GM12878 (cell line): ENCODE data around the gene TRMT44. TPM values are rescaled to one million over a fixed set of nuclear protein-coding genes. Genes with fewer than 3 reads are reported as not detected.

Source experiments
- ATAC-seq: fragments of 200-7000 bp; cut with Tn5 transposase; 3 replicates; pipeline ENCODE4 v1.9.1; 2020; ENCODE audit warnings: mild to moderate bottlenecking, moderate library complexity
- BruUV-seq: library from RNA; stranded (reverse); fragments of 400-500 nt; replicated peaks from 2 replicates; lab custom pipeline; 2021; lab: Mats Ljungman, UMichigan
- CTCF ChIA-PET: fragments of 300-600 bp; sonication (Branson Sonifier 250); formaldehyde crosslinking; extraction: SDS; loops from one replicate; lab custom pipeline; 2021; ENCODE audit warnings: inconsistent platforms; lab: Yijun Ruan, JAX
- POLR2A ChIA-PET: fragments of 350-600 bp; formaldehyde crosslinking; extraction: SDS; loops from one replicate; lab custom pipeline; 2021; ENCODE audit warnings: inconsistent platforms; lab: Charles Lee
- RAD21 ChIA-PET: fragments of 300-600 bp; sonication (Branson Sonifier 250); formaldehyde crosslinking; loops from one replicate; lab custom pipeline; 2023; ENCODE audit warnings: antibody characterized with exemption; ENCODE audit not compliant: unreplicated experiment; lab: Charles Lee
- SMC1A ChIA-PET: fragments of 300-600 bp; sonication (Branson Sonifier 250); formaldehyde crosslinking; loops from one replicate; lab custom pipeline; 2023; ENCODE audit not compliant: unreplicated experiment, uncharacterized antibody; lab: Charles Lee
- DNase-seq: peaks from one replicate; pipeline ENCODE4 v3.0.0-alpha.2; 2011; ENCODE audit warnings: low read depth, low spot score
- FAIRE-seq: peaks from 3 replicates; lab custom pipeline; 2011; peaks lifted over from hg19 to GRCh38; lab: Jason Lieb, UNC
- H2AFZ ChIP-seq: 2 replicates; pipeline ENCODE4 v1.6.0; 2011; ENCODE audit warnings: low read depth, low read length, control low read depth; ENCODE audit not compliant: control insufficient read depth
- H3K27ac ChIP-seq: 2 replicates; pipeline ENCODE4 v1.5.1; 2011; ENCODE audit warnings: control low read depth; ENCODE audit not compliant: control insufficient read depth, insufficient read depth
- H3K27me3 ChIP-seq, 2 experiments: replicated peaks in 1 of 2; 2 replicates each; pipeline versions ENCODE4 v1.6.0 to v1.6.1; 2011; ENCODE audit warnings: low read length in 1 of 2; ENCODE audit not compliant: control insufficient read depth in 2 of 2, insufficient read depth in 2 of 2
- H3K36me3 ChIP-seq, 2 experiments: 2 replicates each; pipeline ENCODE4 v1.5.1; 2011; ENCODE audit warnings: low read length in 1 of 2; ENCODE audit not compliant: control insufficient read depth in 2 of 2, insufficient read depth in 2 of 2
- H3K4me1 ChIP-seq: 2 replicates; pipeline ENCODE4 v1.6.1; 2011; ENCODE audit warnings: mild to moderate bottlenecking, low read length, moderate library complexity, mixed read lengths; ENCODE audit not compliant: control insufficient read depth, insufficient read depth
- H3K4me2 ChIP-seq: 2 replicates; pipeline ENCODE4 v1.6.0; 2011; ENCODE audit warnings: control low read depth; ENCODE audit not compliant: control insufficient read depth, insufficient read depth
- H3K4me3 ChIP-seq: fragments of 200-600 bp; sonication (generic); 2 replicates; pipeline ENCODE4 v1.5.1; 2016
- H3K79me2 ChIP-seq: 2 replicates; pipeline ENCODE4 v1.6.0; 2011; ENCODE audit warnings: low read length; ENCODE audit not compliant: control insufficient read depth, insufficient read depth
- H3K9ac ChIP-seq: 2 replicates; pipeline ENCODE4 v1.8.0; 2011; ENCODE audit warnings: low read length, control low read depth, mixed read lengths; ENCODE audit not compliant: control insufficient read depth, insufficient read depth
- H3K9me3 ChIP-seq: replicated peaks from 3 replicates; pipeline ENCODE4 v1.5.1; 2011; ENCODE audit warnings: mild to moderate bottlenecking, low read length; ENCODE audit not compliant: control insufficient read depth, insufficient read depth
- H4K20me1 ChIP-seq: 2 replicates; pipeline ENCODE4 v1.6.0; 2011; ENCODE audit not compliant: control insufficient read depth, insufficient read depth
- CBX5 ChIP-seq: sonication (generic); IDR thresholded peaks from 2 replicates; pipeline ENCODE4 v1.6.1; 2016; ENCODE audit warnings: low read depth, moderate library complexity, mild to moderate bottlenecking, inconsistent platforms
- CEBPB ChIP-seq, 2 experiments: fragments of 150-350 bp in 1 of 2; IDR thresholded peaks; 2 replicates each; pipeline ENCODE4 v1.6.1; 2012 to 2014; ENCODE audit warnings: low read depth in 2 of 2, low read length in 2 of 2, borderline replicate concordance in 1 of 2, inconsistent platforms in 1 of 2
- ETV6 ChIP-seq, 2 experiments: fragments of 450-650 bp in 1 of 2; IDR thresholded peaks in 1 of 2; conservative IDR thresholded peaks in 1 of 2; 2 replicates each; pipeline ENCODE4 v1.6.1; 2014; ENCODE audit warnings: antibody characterized with exemption in 1 of 2, borderline replicate concordance in 1 of 2, low read depth in 1 of 2, mild to moderate bottlenecking in 1 of 2, moderate library complexity in 1 of 2
- IKZF2 ChIP-seq, 2 experiments: fragments of 450-650 bp; IDR thresholded peaks; 2 replicates each; pipeline ENCODE4 v1.6.1; 2017; ENCODE audit warnings: mild to moderate bottlenecking in 2 of 2, moderate library complexity in 2 of 2
- JUND ChIP-seq: IDR thresholded peaks from 2 replicates; pipeline ENCODE4 v1.6.1; 2012; ENCODE audit warnings: low read depth, mild to moderate bottlenecking, low read length, improper control_type of control experiment, moderate library complexity
- SPI1 ChIP-seq: IDR thresholded peaks from 2 replicates; pipeline ENCODE4 v1.6.1; 2011; ENCODE audit warnings: low read depth, mild to moderate bottlenecking, low read length, moderate library complexity, borderline replicate concordance; ENCODE audit not compliant: insufficient read depth
- SUPT20H ChIP-seq: IDR thresholded peaks from 2 replicates; pipeline ENCODE4 v1.6.1; 2011; ENCODE audit warnings: low read depth, mild to moderate bottlenecking, low read length, moderate library complexity, borderline replicate concordance; ENCODE audit not compliant: control insufficient read depth
- WRNIP1 ChIP-seq: IDR thresholded peaks from 2 replicates; pipeline ENCODE4 v1.6.1; 2011; ENCODE audit warnings: low read depth, low read length, improper control_type of control experiment, borderline replicate concordance
- WGBS: methylation state at CpG from one replicate; pipeline ENCODE4 v1.1.6; 2016; ENCODE audit warnings: low lambda C conversion rate; ENCODE audit not compliant: insufficient replicate concordance, insufficient coverage; ENCODE audit errors: missing lambda C conversion rate; 5-methylcytosine and 5-hydroxymethylcytosine counted together
- in situ Hi-C: fragments of 300-500 bp; cut with MboI; formaldehyde crosslinking; loops from 9 replicates; pipeline ENCODE4 v1.14.3; 2018; ENCODE audit warnings: mixed read lengths
- intact Hi-C: fragments of 100-400 bp; cut with micrococcal nuclease; formaldehyde crosslinking; loops from one replicate; pipeline ENCODE4 v1.14.2; 2022; ENCODE audit not compliant: unreplicated experiment
- polyA plus RNA-seq, 11 experiments: library from polyadenylated mRNA; depleted of rRNA in 4 of 11; unstranded in 6 of 11; stranded (reverse) in 5 of 11; fragments of >200 nt; fragmentation: Nextera tagmentation in 4 of 11; fragmentation: Illumina TruSeq in 1 of 11; extraction: Ambion mirVana in 4 of 11; extraction: Trizol in 1 of 11; gene quantifications; 1 replicate in 1 of 11; 2 replicates in 10 of 11; pipeline versions ENCODE4 v1.2.1 to v1.2.3, GENCODE V29; 2011 to 2016; ENCODE audit warnings: inconsistent platforms in 2 of 11, missing spikeins in 2 of 11, low read depth in 1 of 11
- total RNA-seq, 4 experiments: library from RNA; depleted of rRNA in 3 of 4; stranded (reverse); fragments of >200 nt in 3 of 4; fragmentation: Illumina TruSeq in 1 of 4; extraction: Trizol in 1 of 4; gene quantifications; 2 replicates each; pipeline versions ENCODE4 v1.2.1 to v1.2.3, GENCODE V29; 2013 to 2021
- TF ChIP-seq, protein P1 (sequence below): fragments of 450-650 bp; IDR thresholded peaks from 2 replicates; pipeline ENCODE4 v1.6.1; 2016; ENCODE audit warnings: mild to moderate bottlenecking
- TF ChIP-seq, protein P2 (sequence below): fragments of 450-650 bp; IDR thresholded peaks from 2 replicates; pipeline ENCODE4 v1.6.1; 2017; ENCODE audit warnings: mild to moderate bottlenecking, moderate library complexity

TRMT44 gene
- total and polyA plus RNA-seq, 10 of the 15 experiments (the other 5 are each of a cell fraction or from before 2014, with no cell fraction given), result 1.3 to 18.5 (median 10.1) TPM

DNA sequence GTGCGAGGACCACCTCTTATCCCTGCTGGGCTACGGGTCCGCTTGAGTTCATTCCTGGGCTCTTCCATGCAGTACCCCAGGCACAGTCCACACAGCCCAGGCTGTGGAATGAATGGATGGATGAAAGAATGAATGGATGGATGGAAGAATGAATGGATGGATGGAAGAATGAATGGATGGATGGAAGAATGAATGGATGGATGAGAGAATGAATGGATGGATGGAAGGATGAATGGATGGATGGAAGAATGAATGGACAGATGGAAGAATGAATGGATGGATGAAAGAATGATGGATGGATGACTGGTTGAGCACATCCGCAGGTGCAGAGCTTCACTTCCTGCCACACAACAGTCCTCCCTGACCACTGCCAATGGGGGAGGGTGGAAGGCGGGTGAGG is 28.3 kb upstream of the TRMT44 start:
- H3K4me2 ChIP-seq, result no peak overlapping the region
- H3K9ac ChIP-seq, result no peak overlapping the region
- TF ChIP-seq, protein P1, sequence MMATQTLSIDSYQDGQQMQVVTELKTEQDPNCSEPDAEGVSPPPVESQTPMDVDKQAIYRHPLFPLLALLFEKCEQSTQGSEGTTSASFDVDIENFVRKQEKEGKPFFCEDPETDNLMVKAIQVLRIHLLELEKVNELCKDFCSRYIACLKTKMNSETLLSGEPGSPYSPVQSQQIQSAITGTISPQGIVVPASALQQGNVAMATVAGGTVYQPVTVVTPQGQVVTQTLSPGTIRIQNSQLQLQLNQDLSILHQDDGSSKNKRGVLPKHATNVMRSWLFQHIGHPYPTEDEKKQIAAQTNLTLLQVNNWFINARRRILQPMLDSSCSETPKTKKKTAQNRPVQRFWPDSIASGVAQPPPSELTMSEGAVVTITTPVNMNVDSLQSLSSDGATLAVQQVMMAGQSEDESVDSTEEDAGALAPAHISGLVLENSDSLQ, result no peak
- no peak for TF ChIP-seq SUPT20H
- H3K36me3 ChIP-seq, result peaks cover 9 to 16% of the 10 kb centered on the region in 2 experiments
- no peak for ATAC-seq
- WGBS, result 93% methylated on average over 5 of the region's 5 CpGs
- H3K4me1 ChIP-seq, result no peaks in the 10 kb centered on the region
- SMC1A ChIA-PET, result no interaction called here
- CTCF ChIA-PET, result no interaction called here
- no peak for FAIRE-seq
- RAD21 ChIA-PET, result no interaction called here
- no peak overlapping the region for H3K4me3 ChIP-seq
- no peaks in the 10 kb centered on the region for H4K20me1 ChIP-seq
- no peak overlapping the region for H2AFZ ChIP-seq
- POLR2A ChIA-PET, result no interaction called here
- no peaks in the 10 kb centered on the region for H3K27me3 ChIP-seq
- no peak overlapping the region for H3K27ac ChIP-seq
- intact Hi-C loops, result no loop called here
- no peak for DNase-seq
- no peaks in the 10 kb centered on the region for H3K79me2 ChIP-seq
- in situ Hi-C loops, result no loop called here
- no peaks in the 10 kb centered on the region for H3K9me3 ChIP-seq
- no TSS peak for BruUV-seq

DNA sequence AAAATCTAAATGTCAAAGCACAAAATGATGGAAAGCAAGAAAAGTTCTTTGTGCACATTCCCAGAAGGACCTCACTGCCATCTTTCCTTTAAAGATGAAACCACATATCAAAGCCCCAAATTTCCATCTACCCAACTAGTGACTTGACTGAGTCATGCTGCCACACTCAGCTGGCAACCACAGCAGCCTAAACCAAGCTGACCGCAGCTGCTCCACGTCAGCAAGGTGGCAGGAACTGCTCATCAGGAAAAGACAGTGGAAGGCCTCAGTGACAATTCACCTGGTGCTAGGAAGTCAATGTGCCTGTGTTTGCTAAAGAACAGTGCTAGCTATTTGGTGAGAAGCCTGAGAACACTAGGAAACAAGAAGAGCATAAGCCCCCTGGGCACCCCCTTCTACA is 26.2 kb upstream of the TRMT44 start:
- no peak overlapping the region for H3K4me2 ChIP-seq
- no peak overlapping the region for H3K4me3 ChIP-seq
- no peaks in the 10 kb centered on the region for H3K9me3 ChIP-seq
- no peak overlapping the region for H3K9ac ChIP-seq
- no peaks in the 10 kb centered on the region for H4K20me1 ChIP-seq
- ChIA-PET POLR2A (no interaction called here), SMC1A (no interaction called here), CTCF (no interaction called here), RAD21 (no interaction called here)
- no peaks in the 10 kb centered on the region for H3K79me2 ChIP-seq
- DNase-seq (no peak), ATAC-seq (no peak), FAIRE-seq (no peak)
- WGBS, result 87% methylated on average over 2 of the region's 2 CpGs
- H3K27me3 ChIP-seq, result no peaks in the 10 kb centered on the region
- in situ Hi-C loops, result no loop called here
- intact Hi-C loops, result no loop called here
- no peak overlapping the region for H3K27ac ChIP-seq
- BruUV-seq, result no TSS peak
- no peak overlapping the region for H2AFZ ChIP-seq
- no peak for TF ChIP-seq CBX5
- no peak for TF ChIP-seq CEBPB (IDR thresholded peaks at IDR 0.05; ENCODE audit: borderline replicate concordance in 1 of 2, low read depth in 2 of 2, low read length in 2 of 2)
- no peak for TF ChIP-seq WRNIP1
- TF ChIP-seq JUND, result no peak
- TF ChIP-seq IKZF2 (IDR thresholded peaks at IDR 0.05), result no peak
- TF ChIP-seq, protein P2, sequence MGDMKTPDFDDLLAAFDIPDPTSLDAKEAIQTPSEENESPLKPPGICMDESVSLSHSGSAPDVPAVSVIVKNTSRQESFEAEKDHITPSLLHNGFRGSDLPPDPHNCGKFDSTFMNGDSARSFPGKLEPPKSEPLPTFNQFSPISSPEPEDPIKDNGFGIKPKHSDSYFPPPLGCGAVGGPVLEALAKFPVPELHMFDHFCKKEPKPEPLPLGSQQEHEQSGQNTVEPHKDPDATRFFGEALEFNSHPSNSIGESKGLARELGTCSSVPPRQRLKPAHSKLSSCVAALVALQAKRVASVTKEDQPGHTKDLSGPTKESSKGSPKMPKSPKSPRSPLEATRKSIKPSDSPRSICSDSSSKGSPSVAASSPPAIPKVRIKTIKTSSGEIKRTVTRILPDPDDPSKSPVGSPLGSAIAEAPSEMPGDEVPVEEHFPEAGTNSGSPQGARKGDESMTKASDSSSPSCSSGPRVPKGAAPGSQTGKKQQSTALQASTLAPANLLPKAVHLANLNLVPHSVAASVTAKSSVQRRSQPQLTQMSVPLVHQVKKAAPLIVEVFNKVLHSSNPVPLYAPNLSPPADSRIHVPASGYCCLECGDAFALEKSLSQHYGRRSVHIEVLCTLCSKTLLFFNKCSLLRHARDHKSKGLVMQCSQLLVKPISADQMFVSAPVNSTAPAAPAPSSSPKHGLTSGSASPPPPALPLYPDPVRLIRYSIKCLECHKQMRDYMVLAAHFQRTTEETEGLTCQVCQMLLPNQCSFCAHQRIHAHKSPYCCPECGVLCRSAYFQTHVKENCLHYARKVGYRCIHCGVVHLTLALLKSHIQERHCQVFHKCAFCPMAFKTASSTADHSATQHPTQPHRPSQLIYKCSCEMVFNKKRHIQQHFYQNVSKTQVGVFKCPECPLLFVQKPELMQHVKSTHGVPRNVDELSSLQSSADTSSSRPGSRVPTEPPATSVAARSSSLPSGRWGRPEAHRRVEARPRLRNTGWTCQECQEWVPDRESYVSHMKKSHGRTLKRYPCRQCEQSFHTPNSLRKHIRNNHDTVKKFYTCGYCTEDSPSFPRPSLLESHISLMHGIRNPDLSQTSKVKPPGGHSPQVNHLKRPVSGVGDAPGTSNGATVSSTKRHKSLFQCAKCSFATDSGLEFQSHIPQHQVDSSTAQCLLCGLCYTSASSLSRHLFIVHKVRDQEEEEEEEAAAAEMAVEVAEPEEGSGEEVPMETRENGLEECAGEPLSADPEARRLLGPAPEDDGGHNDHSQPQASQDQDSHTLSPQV, result no peak
- no peak for TF ChIP-seq ETV6 (conservative IDR thresholded peaks at IDR 0.05 in 1 of 2, IDR thresholded peaks at IDR 0.05 in 1 of 2; ENCODE audit: borderline replicate concordance in 1 of 2, low read depth in 1 of 2)
- no peak for TF ChIP-seq SPI1
- peaks cover 7% of the 10 kb centered on the region for H3K4me1 ChIP-seq
- H3K36me3 ChIP-seq, result peaks cover 8 to 13% of the 10 kb centered on the region in 2 experiments
